Activated naive CD4-positive, alpha-beta T cell treated with anti-CD3 and anti-CD28 coated beads, Interleukin-2, amount 10 ng/mL, durations not matched to agents 7 days and 5 days (primary cell): ENCODE measurements around the gene TADA1.

ENCODE experiments used
- CTCF ChIA-PET: fragments of 350-600 bp; sonication (Branson Sonifier 250); formaldehyde crosslinking; loops from one replicate; lab custom pipeline; 2021; ENCODE audit warnings: antibody characterized with exemption; lab: Charles Lee
- DNase-seq: peaks from one replicate; pipeline ENCODE4 v3.0.0-alpha.2; 2020
- H3K27ac Mint-ChIP-seq: one replicate; pipeline ENCODE4 v1.8.0; 2021; ENCODE audit warnings: mild to moderate bottlenecking, moderate library complexity, mixed read lengths
- H3K27me3 Mint-ChIP-seq: one replicate; pipeline ENCODE4 v1.8.0; 2021; ENCODE audit warnings: mild to moderate bottlenecking, mixed read lengths
- H3K36me3 Mint-ChIP-seq: one replicate; pipeline ENCODE4 v1.8.0; 2021; ENCODE audit warnings: mixed read lengths
- H3K4me1 Mint-ChIP-seq: one replicate; pipeline ENCODE4 v1.8.0; 2021; ENCODE audit warnings: mixed read lengths
- H3K4me3 Mint-ChIP-seq: one replicate; pipeline ENCODE4 v1.8.0; 2021; ENCODE audit warnings: mild to moderate bottlenecking, moderate library complexity, mixed read lengths
- H3K9me3 Mint-ChIP-seq: one replicate; pipeline ENCODE4 v1.8.0; 2021; ENCODE audit warnings: mixed read lengths

The TADA1 gene

GRCh38 chr1:166875734-166876539, at the start of gene TADA1:
TADA1 (minus strand) TSS chr1:166876264; CDS start chr1:166876233, 31 bp downstream.
- CTCF ChIA-PET, result interaction anchor here (0.7 to 1.8 kb wide), 5 partner anchors 9 to 386 kb away, joined by 3 to 11 read pairs (median 3); partner anchors contain the start of gene POGK
- no peaks in the 10 kb centered on the region for H3K9me3 Mint-ChIP-seq
- peaks cover 55% of the 10 kb centered on the region for H3K4me1 Mint-ChIP-seq
- DNase-seq, result peak; percentile 99
- H3K4me3 Mint-ChIP-seq, result peak within 1 kb of the TSS; percentile 97
- H3K27ac Mint-ChIP-seq, result peak within 1 kb of the TSS; percentile 99
- peaks cover 6% of the 10 kb centered on the region for H3K27me3 Mint-ChIP-seq
- H3K36me3 Mint-ChIP-seq, result peaks cover 18% of the 10 kb centered on the region

GRCh38 chr1:166924823-166925541, 48.9 kb upstream of the TADA1 start:
- CTCF ChIA-PET, result no interaction called here
- Mint-ChIP-seq H3K36me3 (no peaks in the 10 kb centered on the region), H3K4me1 (no peaks in the 10 kb centered on the region), H3K27me3 (peaks cover 27% of the 10 kb centered on the region), H3K4me3 (no peak overlapping the region), H3K27ac (no peak overlapping the region), H3K9me3 (no peaks in the 10 kb centered on the region)
- DNase-seq, result no peak

- H3K36me3 Mint-ChIP-seq, result no peaks in the 10 kb centered on the region
- no peak overlapping the region for H3K4me3 Mint-ChIP-seq
- H3K4me1 Mint-ChIP-seq, result no peaks in the 10 kb centered on the region
- peak; percentile 21 for DNase-seq
- peaks cover 44% of the 10 kb centered on the region for H3K27me3 Mint-ChIP-seq
- H3K9me3 Mint-ChIP-seq, result no peaks in the 10 kb centered on the region
- CTCF ChIA-PET, result interaction anchor here (20.7 kb wide), 1 partner anchor 138 kb away, joined by 682 read pairs; no protein-coding TSS in a partner anchor
- no peak overlapping the region for H3K27ac Mint-ChIP-seq
These were observed 44.8 kb upstream of the TADA1 start for GRCh38 chr1:166920561-166921475.

GRCh38 chr1:166918956-166919316, 42.9 kb upstream of the TADA1 start:
- no peak overlapping the region for H3K27ac Mint-ChIP-seq
- H3K36me3 Mint-ChIP-seq, result no peaks in the 10 kb centered on the region
- no peaks in the 10 kb centered on the region for H3K9me3 Mint-ChIP-seq
- CTCF ChIA-PET, result interaction anchor here (0.9 to 20.7 kb wide), 2 partner anchors 10 to 140 kb away, joined by 4 to 682 read pairs; no protein-coding TSS in a partner anchor
- H3K4me3 Mint-ChIP-seq, result no peak overlapping the region
- H3K27me3 Mint-ChIP-seq, result peaks cover 48% of the 10 kb centered on the region
- DNase-seq, result no peak
- no peaks in the 10 kb centered on the region for H3K4me1 Mint-ChIP-seq

- no peaks in the 10 kb centered on the region for H3K9me3 Mint-ChIP-seq
- CTCF ChIA-PET, result interaction anchor here (0.9 to 20.7 kb wide), 3 partner anchors 8 to 140 kb away, joined by 4 to 682 read pairs (median 7); no protein-coding TSS in a partner anchor
- H3K27ac Mint-ChIP-seq, result no peak overlapping the region
- no peak overlapping the region for H3K4me3 Mint-ChIP-seq
- H3K27me3 Mint-ChIP-seq, result peaks cover 48% of the 10 kb centered on the region
- no peak for DNase-seq
- H3K4me1 Mint-ChIP-seq, result no peaks in the 10 kb centered on the region
- no peaks in the 10 kb centered on the region for H3K36me3 Mint-ChIP-seq
These were observed 42.3 kb upstream of the TADA1 start for GRCh38 chr1:166918088-166918955.

- DNase-seq, result no peak
- H3K4me3 Mint-ChIP-seq, result no peak overlapping the region
- H3K27ac Mint-ChIP-seq, result no peak overlapping the region
- no peaks in the 10 kb centered on the region for H3K9me3 Mint-ChIP-seq
- no peaks in the 10 kb centered on the region for H3K36me3 Mint-ChIP-seq
- H3K4me1 Mint-ChIP-seq, result peaks cover 2% of the 10 kb centered on the region
- CTCF ChIA-PET, result interaction anchor here (1.1 to 20.7 kb wide), 2 partner anchors 32 to 143 kb away, joined by 3 to 682 read pairs; no protein-coding TSS in a partner anchor
- peaks cover 30% of the 10 kb centered on the region for H3K27me3 Mint-ChIP-seq
These were observed 39.9 kb upstream of the TADA1 start for GRCh38 chr1:166915941-166916340.

- H3K4me1 Mint-ChIP-seq, result peaks cover 8% of the 10 kb centered on the region
- no peaks in the 10 kb centered on the region for H3K9me3 Mint-ChIP-seq
- CTCF ChIA-PET, result interaction anchor here (20.7 kb wide), 1 partner anchor 144 kb away, joined by 682 read pairs; no protein-coding TSS in a partner anchor
These were observed 39.0 kb upstream of the TADA1 start for GRCh38 chr1:166915042-166915441.

GRCh38 chr1:166914111-166914510, 38.0 kb upstream of the TADA1 start:
- Mint-ChIP-seq H3K36me3 (no peaks in the 10 kb centered on the region), H3K27me3 (peaks cover 15% of the 10 kb centered on the region), H3K9me3 (no peaks in the 10 kb centered on the region), H3K4me1 (peaks cover 8% of the 10 kb centered on the region), H3K4me3 (no peak overlapping the region), H3K27ac (no peak overlapping the region)
- CTCF ChIA-PET, result interaction anchor here (0.7 to 20.7 kb wide), 2 partner anchors 55 to 144 kb away, joined by 4 to 682 read pairs; no protein-coding TSS in a partner anchor
- no peak for DNase-seq

More at GRCh38 chr1:166915042-166915441, 39.0 kb upstream of the TADA1 start:
- no peak for DNase-seq
- no peak overlapping the region for H3K4me3 Mint-ChIP-seq
- no peak overlapping the region for H3K27ac Mint-ChIP-seq
- no peaks in the 10 kb centered on the region for H3K36me3 Mint-ChIP-seq
- H3K27me3 Mint-ChIP-seq, result peaks cover 21% of the 10 kb centered on the region

- no peaks in the 10 kb centered on the region for H3K36me3 Mint-ChIP-seq
- no peak overlapping the region for H3K27ac Mint-ChIP-seq
- no peaks in the 10 kb centered on the region for H3K9me3 Mint-ChIP-seq
- H3K27me3 Mint-ChIP-seq, result peaks cover 3% of the 10 kb centered on the region
- no peak overlapping the region for H3K4me3 Mint-ChIP-seq
- H3K4me1 Mint-ChIP-seq, result peaks cover 16% of the 10 kb centered on the region
- no peak for DNase-seq
- CTCF ChIA-PET, result interaction anchor here (0.9 to 20.7 kb wide), 6 partner anchors 11 to 308 kb away, joined by 3 to 682 read pairs (median 4); partner anchors contain the start of gene POU2F1
These were observed 35.6 kb upstream of the TADA1 start for GRCh38 chr1:166911624-166912023.

- no peaks in the 10 kb centered on the region for H3K36me3 Mint-ChIP-seq
- CTCF ChIA-PET, result interaction anchor here (0.6 to 20.7 kb wide), 29 partner anchors 8 to 630 kb away, joined by 3 to 682 read pairs (median 4); partner anchors contain the start of gene POU2F1
- no peak overlapping the region for H3K4me3 Mint-ChIP-seq
- no peak overlapping the region for H3K27ac Mint-ChIP-seq
- no peaks in the 10 kb centered on the region for H3K9me3 Mint-ChIP-seq
- peak; percentile 85 for DNase-seq
- H3K27me3 Mint-ChIP-seq, result peaks cover 3% of the 10 kb centered on the region
- H3K4me1 Mint-ChIP-seq, result peaks cover 26% of the 10 kb centered on the region
These were observed 34.4 kb upstream of the TADA1 start for GRCh38 chr1:166910396-166910994.

- CTCF ChIA-PET, result interaction anchor here (0.7 to 20.7 kb wide), 12 partner anchors 9 to 626 kb away, joined by 3 to 682 read pairs (median 4); partner anchors contain the start of gene TADA1
- no peaks in the 10 kb centered on the region for H3K9me3 Mint-ChIP-seq
- H3K27ac Mint-ChIP-seq, result no peak overlapping the region
- DNase-seq, result no peak
- H3K36me3 Mint-ChIP-seq, result no peaks in the 10 kb centered on the region
- peaks cover 28% of the 10 kb centered on the region for H3K4me1 Mint-ChIP-seq
- no peak overlapping the region for H3K4me3 Mint-ChIP-seq
- no peaks in the 10 kb centered on the region for H3K27me3 Mint-ChIP-seq
These were observed 32.9 kb upstream of the TADA1 start for GRCh38 chr1:166908942-166909341.

GRCh38 chr1:166907763-166908162, 31.7 kb upstream of the TADA1 start:
- Mint-ChIP-seq H3K27ac (no peak overlapping the region), H3K27me3 (peaks cover 7% of the 10 kb centered on the region), H3K4me1 (peaks cover 28% of the 10 kb centered on the region), H3K36me3 (no peaks in the 10 kb centered on the region), H3K4me3 (no peak overlapping the region), H3K9me3 (no peaks in the 10 kb centered on the region)
- CTCF ChIA-PET, result interaction anchor here (0.6 to 20.7 kb wide), 4 partner anchors 23 to 151 kb away, joined by 3 to 682 read pairs (median 18); no protein-coding TSS in a partner anchor
- no peak for DNase-seq
